HepG2 (cell line): ENCODE data around the gene P2RX3. TPM values are rescaled to one million over a fixed set of nuclear protein-coding genes. Genes with fewer than 3 reads are reported as not detected.

ENCODE experiments used
- ETV5 ChIP-seq: IDR thresholded peaks from 2 replicates; pipeline ENCODE4 v1.6.1; 2018; ENCODE audit warnings: missing biosample characterization, missing genetic modification reagents, inconsistent platforms, borderline replicate concordance
- EZH2 ChIP-seq: conservative IDR thresholded peaks from 2 replicates; pipeline ENCODE4 v1.6.1; 2012; ENCODE audit warnings: mild to moderate bottlenecking, low read depth, low read length, moderate library complexity
- MTERF4 ChIP-seq: sonication (generic); formaldehyde crosslinking; IDR thresholded peaks from 2 replicates; pipeline ENCODE4 v1.8.0; 2023; ENCODE audit warnings: mild to moderate bottlenecking, missing genetic modification reagents
- MYNN ChIP-seq: sonication (generic); formaldehyde crosslinking; IDR thresholded peaks from 2 replicates; pipeline ENCODE4 v1.4.0; 2020; ENCODE audit warnings: mild to moderate bottlenecking, low read depth, missing genetic modification reagents
- REPIN1 ChIP-seq: sonication (generic); formaldehyde crosslinking; IDR thresholded peaks from 2 replicates; pipeline ENCODE4 v1.8.0; 2022; ENCODE audit warnings: missing genetic modification reagents, low read depth, mild to moderate bottlenecking, borderline replicate concordance
- SAP130 ChIP-seq: IDR thresholded peaks from 2 replicates; pipeline ENCODE4 v1.6.1; 2016; ENCODE audit warnings: low read depth
- SMARCC2 ChIP-seq: fragments of 450-650 bp; IDR thresholded peaks from 2 replicates; pipeline ENCODE4 v1.6.1; 2017; ENCODE audit warnings: antibody characterized with exemption, mild to moderate bottlenecking
- STAT6 ChIP-seq: sonication (generic); formaldehyde crosslinking; IDR thresholded peaks from 2 replicates; pipeline ENCODE4 v1.4.0; 2020; ENCODE audit warnings: missing genetic modification reagents, mild to moderate bottlenecking, borderline replicate concordance
- THYN1 ChIP-seq: sonication (generic); formaldehyde crosslinking; IDR thresholded peaks from 2 replicates; pipeline ENCODE4 v1.8.1; 2023; ENCODE audit warnings: low read depth, mild to moderate bottlenecking, moderate library complexity, missing genetic modification reagents, borderline replicate concordance
- ZFP90 ChIP-seq: sonication (generic); formaldehyde crosslinking; IDR thresholded peaks from 2 replicates; pipeline ENCODE4 v1.8.0; 2022; ENCODE audit warnings: missing genetic modification reagents, mild to moderate bottlenecking, inconsistent platforms, borderline replicate concordance
- ZNF331 ChIP-seq: sonication (generic); formaldehyde crosslinking; IDR thresholded peaks from 2 replicates; pipeline ENCODE4 v1.4.0; 2020; ENCODE audit warnings: missing genetic modification reagents
- ZNF614 ChIP-seq: IDR thresholded peaks from 2 replicates; pipeline ENCODE4 v1.6.1; 2018; ENCODE audit warnings: missing biosample characterization, missing genetic modification reagents, inconsistent platforms, borderline replicate concordance
- ZNF615 ChIP-seq: sonication (generic); formaldehyde crosslinking; IDR thresholded peaks from 2 replicates; pipeline ENCODE4 v1.5.0; 2020; ENCODE audit warnings: mild to moderate bottlenecking, missing genetic modification reagents, borderline replicate concordance
- ZNF839 ChIP-seq: sonication (generic); formaldehyde crosslinking; IDR thresholded peaks from 2 replicates; pipeline ENCODE4 v1.4.0; 2020; ENCODE audit warnings: missing genetic modification reagents, mild to moderate bottlenecking, borderline replicate concordance
- ZSCAN25 ChIP-seq: sonication (generic); formaldehyde crosslinking; IDR thresholded peaks from 2 replicates; pipeline ENCODE4 v1.8.0; 2022; ENCODE audit warnings: mild to moderate bottlenecking, missing genetic modification reagents
- polyA plus RNA-seq, 8 experiments: library from polyadenylated mRNA; depleted of rRNA in 3 of 8; stranded (reverse) in 7 of 8; unstranded in 1 of 8; fragments of >200 nt; fragmentation: Illumina TruSeq in 4 of 8; extraction: Trizol in 4 of 8; gene quantifications; 2 replicates each; pipeline versions ENCODE4 v1.2.1 to v1.2.3, GENCODE V29; 2011 to 2016; ENCODE audit warnings: low read depth in 4 of 8, missing spikeins in 1 of 8, mixed read lengths in 1 of 8; ENCODE audit not compliant: insufficient read depth in 1 of 8
- total RNA-seq, 5 experiments: library from RNA; depleted of rRNA; stranded (reverse); fragments of >200 nt; fragmentation: Illumina TruSeq; extraction: Trizol; gene quantifications; 2 replicates each; pipeline ENCODE4 v1.2.3, GENCODE V29; 2016; ENCODE audit warnings: low read depth in 1 of 5
- TF ChIP-seq, protein P1 (sequence below): sonication (generic); formaldehyde crosslinking; IDR thresholded peaks from 2 replicates; pipeline ENCODE4 v1.5.0; 2020; ENCODE audit warnings: mild to moderate bottlenecking, missing genetic modification reagents, moderate library complexity
- TF ChIP-seq, protein P2 (sequence below): sonication (generic); formaldehyde crosslinking; IDR thresholded peaks from 2 replicates; pipeline ENCODE4 v1.4.0; 2020; ENCODE audit warnings: missing genetic modification reagents, borderline replicate concordance
- TF ChIP-seq, protein P3 (sequence below): sonication (generic); formaldehyde crosslinking; IDR thresholded peaks from 2 replicates; pipeline ENCODE4 v1.4.0; 2020; ENCODE audit warnings: missing genetic modification reagents
- TF ChIP-seq, protein P4 (sequence below): sonication (generic); formaldehyde crosslinking; IDR thresholded peaks from 2 replicates; pipeline ENCODE4 v1.8.0; 2022; ENCODE audit warnings: missing genetic modification reagents, mild to moderate bottlenecking, moderate library complexity, borderline replicate concordance

P2RX3 gene
- total and polyA plus RNA-seq, 2 of the 13 experiments (the other 11 are each of a cell fraction or from before 2014, with no cell fraction given) = 0.08 TPM; not detected in 1

DNA sequence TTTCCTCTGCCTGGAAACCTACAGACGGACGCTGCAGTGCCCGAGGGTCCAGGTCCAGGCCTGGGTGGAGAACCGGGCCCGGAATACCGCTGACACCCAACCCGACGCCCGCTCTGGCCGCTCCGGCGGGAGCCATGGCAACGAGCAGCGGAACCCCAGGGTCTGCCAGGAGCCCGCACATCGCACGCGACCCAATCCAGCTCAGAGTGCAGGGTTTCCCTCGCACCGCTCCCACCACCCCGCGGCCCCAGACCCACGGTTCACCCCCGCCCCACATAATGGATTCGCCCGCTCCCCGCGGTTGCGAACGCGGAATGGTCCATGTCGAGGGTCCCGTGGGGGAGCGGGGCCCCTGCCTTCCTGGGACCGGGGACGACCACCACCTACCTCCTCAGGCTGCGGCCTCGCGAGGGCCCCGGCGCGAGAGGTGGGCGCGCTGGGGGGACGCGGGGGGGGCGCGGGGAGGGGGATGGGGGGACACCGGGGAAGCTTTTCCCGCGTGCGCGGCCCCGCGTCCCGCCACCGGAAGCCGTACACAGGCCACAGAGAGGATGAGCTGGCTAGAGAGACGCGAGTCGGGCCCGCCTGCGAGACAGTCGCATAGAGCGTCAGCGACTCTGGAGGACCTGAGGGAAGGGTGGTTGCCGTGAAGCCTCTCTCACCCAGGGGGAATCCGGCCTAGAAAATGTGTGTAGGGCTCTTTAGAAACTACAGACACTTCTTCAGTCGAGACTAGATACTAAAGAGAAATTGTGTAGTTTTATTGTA is 2.6 kb upstream of the P2RX3 start, which contains the start of gene SSRP1 (continued):
- TF ChIP-seq, protein P1, sequence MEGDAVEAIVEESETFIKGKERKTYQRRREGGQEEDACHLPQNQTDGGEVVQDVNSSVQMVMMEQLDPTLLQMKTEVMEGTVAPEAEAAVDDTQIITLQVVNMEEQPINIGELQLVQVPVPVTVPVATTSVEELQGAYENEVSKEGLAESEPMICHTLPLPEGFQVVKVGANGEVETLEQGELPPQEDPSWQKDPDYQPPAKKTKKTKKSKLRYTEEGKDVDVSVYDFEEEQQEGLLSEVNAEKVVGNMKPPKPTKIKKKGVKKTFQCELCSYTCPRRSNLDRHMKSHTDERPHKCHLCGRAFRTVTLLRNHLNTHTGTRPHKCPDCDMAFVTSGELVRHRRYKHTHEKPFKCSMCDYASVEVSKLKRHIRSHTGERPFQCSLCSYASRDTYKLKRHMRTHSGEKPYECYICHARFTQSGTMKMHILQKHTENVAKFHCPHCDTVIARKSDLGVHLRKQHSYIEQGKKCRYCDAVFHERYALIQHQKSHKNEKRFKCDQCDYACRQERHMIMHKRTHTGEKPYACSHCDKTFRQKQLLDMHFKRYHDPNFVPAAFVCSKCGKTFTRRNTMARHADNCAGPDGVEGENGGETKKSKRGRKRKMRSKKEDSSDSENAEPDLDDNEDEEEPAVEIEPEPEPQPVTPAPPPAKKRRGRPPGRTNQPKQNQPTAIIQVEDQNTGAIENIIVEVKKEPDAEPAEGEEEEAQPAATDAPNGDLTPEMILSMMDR (CRISPR knock-in tag) = peak; percentile 69
- TF ChIP-seq EZH2 = no peak
- TF ChIP-seq ZFP90 = no peak
- peak; percentile 78 for TF ChIP-seq ZNF331 (CRISPR knock-in tag)
- TF ChIP-seq MTERF4 = no peak
- TF ChIP-seq, protein P2, sequence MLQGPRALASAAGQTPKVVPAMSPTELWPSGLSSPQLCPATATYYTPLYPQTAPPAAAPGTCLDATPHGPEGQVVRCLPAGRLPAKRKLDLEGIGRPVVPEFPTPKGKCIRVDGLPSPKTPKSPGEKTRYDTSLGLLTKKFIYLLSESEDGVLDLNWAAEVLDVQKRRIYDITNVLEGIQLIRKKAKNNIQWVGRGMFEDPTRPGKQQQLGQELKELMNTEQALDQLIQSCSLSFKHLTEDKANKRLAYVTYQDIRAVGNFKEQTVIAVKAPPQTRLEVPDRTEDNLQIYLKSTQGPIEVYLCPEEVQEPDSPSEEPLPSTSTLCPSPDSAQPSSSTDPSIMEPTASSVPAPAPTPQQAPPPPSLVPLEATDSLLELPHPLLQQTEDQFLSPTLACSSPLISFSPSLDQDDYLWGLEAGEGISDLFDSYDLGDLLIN (CRISPR knock-in tag) = no peak; the same call in 1 of the 2 replicates
- TF ChIP-seq, protein P3, sequence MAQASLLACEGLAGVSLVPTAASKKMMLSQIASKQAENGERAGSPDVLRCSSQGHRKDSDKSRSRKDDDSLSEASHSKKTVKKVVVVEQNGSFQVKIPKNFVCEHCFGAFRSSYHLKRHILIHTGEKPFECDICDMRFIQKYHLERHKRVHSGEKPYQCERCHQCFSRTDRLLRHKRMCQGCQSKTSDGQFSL (CRISPR knock-in tag) = no peak
- TF ChIP-seq MYNN = no peak
- TF ChIP-seq ZNF614 (CRISPR knock-in tag) = no peak; the same call in 1 of the 2 replicates
- no peak for TF ChIP-seq STAT6 (CRISPR knock-in tag)
- peak; percentile 31; the same call in 1 of the 2 replicates for TF ChIP-seq REPIN1
- peak; percentile 77 for TF ChIP-seq ETV5
- peak; percentile 89 for TF ChIP-seq SAP130 (CRISPR knock-in tag)
- TF ChIP-seq ZSCAN25 = 0 out of 2 replicates have a peak, but pooled peaks have one; percentile 10
- TF ChIP-seq, protein P4, sequence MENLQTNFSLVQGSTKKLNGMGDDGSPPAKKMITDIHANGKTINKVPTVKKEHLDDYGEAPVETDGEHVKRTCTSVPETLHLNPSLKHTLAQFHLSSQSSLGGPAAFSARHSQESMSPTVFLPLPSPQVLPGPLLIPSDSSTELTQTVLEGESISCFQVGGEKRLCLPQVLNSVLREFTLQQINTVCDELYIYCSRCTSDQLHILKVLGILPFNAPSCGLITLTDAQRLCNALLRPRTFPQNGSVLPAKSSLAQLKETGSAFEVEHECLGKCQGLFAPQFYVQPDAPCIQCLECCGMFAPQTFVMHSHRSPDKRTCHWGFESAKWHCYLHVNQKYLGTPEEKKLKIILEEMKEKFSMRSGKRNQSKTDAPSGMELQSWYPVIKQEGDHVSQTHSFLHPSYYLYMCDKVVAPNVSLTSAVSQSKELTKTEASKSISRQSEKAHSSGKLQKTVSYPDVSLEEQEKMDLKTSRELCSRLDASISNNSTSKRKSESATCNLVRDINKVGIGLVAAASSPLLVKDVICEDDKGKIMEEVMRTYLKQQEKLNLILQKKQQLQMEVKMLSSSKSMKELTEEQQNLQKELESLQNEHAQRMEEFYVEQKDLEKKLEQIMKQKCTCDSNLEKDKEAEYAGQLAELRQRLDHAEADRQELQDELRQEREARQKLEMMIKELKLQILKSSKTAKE = no peak
- 0 out of 2 replicates have a peak, but pooled peaks have one; percentile 12 for TF ChIP-seq ZNF615 (CRISPR knock-in tag)
- no peak for TF ChIP-seq THYN1
- no peak for TF ChIP-seq ZNF839 (CRISPR knock-in tag)
- no peak for TF ChIP-seq SMARCC2
